Tibial nerve (tissue), 4 donors: ENCODE results near the gene CHIC2. TPM values are rescaled to one million over a fixed set of nuclear protein-coding genes. Genes with fewer than 3 reads are reported as not detected.

Experiments used
- DNase-seq, 2 donors: peaks; one replicate each; pipeline ENCODE4 v3.0.0-alpha.2; 2019; ENCODE audit warnings: low spot score in 2 of 2
- H3K27ac ChIP-seq, 4 donors: fragments of 200-600 bp; sonication (generic) in 3 of 4; one replicate each; pipeline ENCODE4 v1.5.1; 2017 to 2019; ENCODE audit warnings: mild to moderate bottlenecking in 1 of 4
- H3K27me3 ChIP-seq, 2 donors: fragments of 200-600 bp; sonication (generic) in 1 of 2; one replicate each; pipeline versions ENCODE4 v1.5.1 to v1.6.0; 2017 to 2019
- H3K36me3 ChIP-seq, 3 donors: fragments of 200-600 bp; sonication (generic); one replicate each; pipeline ENCODE4 v1.5.1; 2018 to 2019
- H3K4me1 ChIP-seq, 4 donors: fragments of 200-600 bp; sonication (generic) in 3 of 4; one replicate each; pipeline ENCODE4 v1.5.1; 2017 to 2019
- H3K4me3 ChIP-seq, 4 donors: fragments of 200-600 bp; sonication (generic) in 3 of 4; one replicate each; pipeline ENCODE4 v1.5.1; 2017 to 2019; ENCODE audit warnings: mild to moderate bottlenecking in 1 of 4, moderate library complexity in 1 of 4
- H3K9me3 ChIP-seq, 4 donors: fragments of 200-600 bp; sonication (generic) in 3 of 4; one replicate each; pipeline ENCODE4 v1.5.1; 2017 to 2019
- EP300 ChIP-seq, 2 donors: sonication (generic); formaldehyde crosslinking; IDR thresholded peaks; one replicate each; pipeline ENCODE4 v1.6.1; 2017; ENCODE audit warnings: antibody characterized with exemption in 2 of 2, mild to moderate bottlenecking in 1 of 2
- POLR2A ChIP-seq, 2 donors: fragments of 450-650 bp; IDR thresholded peaks; one replicate each; pipeline ENCODE4 v1.6.1; 2017; ENCODE audit warnings: antibody characterized with exemption in 2 of 2, mild to moderate bottlenecking in 2 of 2, moderate library complexity in 2 of 2
- WGBS, 2 donors: methylation state at CpG; one replicate each; pipeline ENCODE4 v1.1.5; 2018; 5-methylcytosine and 5-hydroxymethylcytosine counted together
- total RNA-seq, 4 donors: library from RNA; depleted of rRNA; stranded (reverse); fragments of >200 nt; gene quantifications; one replicate each; pipeline ENCODE4 v1.1.0, GENCODE V29; 2016
- TF ChIP-seq, protein P1 (sequence below), 5 experiments: fragments of 200-600 bp in 3 of 5; fragments of 450-650 bp in 2 of 5; sonication (generic) in 3 of 5; IDR thresholded peaks; one replicate each; pipeline ENCODE4 v1.5.1; 2016 to 2019; ENCODE audit warnings: antibody characterized with exemption in 5 of 5, mild to moderate bottlenecking in 3 of 5, moderate library complexity in 2 of 5

CHIC2 gene
- total RNA-seq, 4 donors from 2014 or later = 51.1 to 84.6 (median 60.6) TPM

DNA sequence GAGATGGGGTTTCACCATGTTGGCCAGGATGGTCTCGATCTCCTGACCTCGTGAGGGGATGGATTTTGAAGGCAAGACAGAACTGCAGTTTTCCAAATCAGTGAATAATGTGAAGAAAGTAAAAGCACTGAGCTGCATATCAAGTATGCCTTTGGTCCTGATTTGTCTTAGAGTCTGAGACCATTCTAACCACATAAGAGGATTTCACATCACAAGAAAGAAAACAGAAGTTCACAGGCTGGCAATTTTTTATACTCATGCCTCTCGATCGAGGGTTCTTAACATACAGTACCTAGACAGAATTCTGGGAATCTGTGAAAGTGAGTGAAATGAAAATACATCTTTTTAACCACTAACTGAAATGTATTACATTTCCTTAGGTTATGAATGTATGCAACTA lies 23.3 kb downstream of the CHIC2 start:
- Histone ChIP-seq H3K4me1 (peaks cover 0 to 9% (median 4%) of the 10 kb centered on the region in 4 donors), H3K4me3 (no peak overlapping the region)
- WGBS, 2 donors = 89 to 94% methylated on average over 4 of the region's 4 CpGs

DNA sequence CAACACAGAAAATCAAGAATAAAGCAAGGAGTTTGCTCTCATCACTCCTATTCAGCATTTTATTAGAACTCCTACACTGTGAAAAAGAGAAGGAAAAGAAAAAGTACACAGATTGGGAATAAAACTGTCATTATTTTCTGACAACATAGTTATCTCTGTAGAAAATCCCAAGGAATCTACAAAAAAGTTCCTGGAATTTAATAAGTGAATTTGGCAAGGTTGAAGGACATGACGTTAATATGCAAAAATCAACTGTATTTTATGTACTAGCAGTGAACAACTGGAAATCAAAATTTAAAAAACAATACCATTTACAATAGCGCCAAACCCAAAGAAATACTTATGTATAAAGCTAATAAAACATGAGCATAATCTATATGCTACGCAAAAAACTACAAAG lies 26.3 kb downstream of the CHIC2 start:
- Histone ChIP-seq H3K4me3 (no peak overlapping the region), H3K9me3 (no peaks in the 10 kb centered on the region), H3K27ac (no peak overlapping the region), H3K4me1 (peaks cover 0 to 9% (median 4%) of the 10 kb centered on the region in 4 donors), H3K36me3 (peaks cover 0 to 39% (median 9%) of the 10 kb centered on the region in 3 donors), H3K27me3 (no peaks in the 10 kb centered on the region)
- no peak for DNase-seq
- WGBS, 2 donors = 74 to 75% methylated on average over 3 of the region's 3 CpGs
- TF ChIP-seq EP300 (IDR thresholded peaks at IDR 0.05) (no peak), POLR2A (IDR thresholded peaks at IDR 0.05) (no peak)
- TF ChIP-seq, protein P1, sequence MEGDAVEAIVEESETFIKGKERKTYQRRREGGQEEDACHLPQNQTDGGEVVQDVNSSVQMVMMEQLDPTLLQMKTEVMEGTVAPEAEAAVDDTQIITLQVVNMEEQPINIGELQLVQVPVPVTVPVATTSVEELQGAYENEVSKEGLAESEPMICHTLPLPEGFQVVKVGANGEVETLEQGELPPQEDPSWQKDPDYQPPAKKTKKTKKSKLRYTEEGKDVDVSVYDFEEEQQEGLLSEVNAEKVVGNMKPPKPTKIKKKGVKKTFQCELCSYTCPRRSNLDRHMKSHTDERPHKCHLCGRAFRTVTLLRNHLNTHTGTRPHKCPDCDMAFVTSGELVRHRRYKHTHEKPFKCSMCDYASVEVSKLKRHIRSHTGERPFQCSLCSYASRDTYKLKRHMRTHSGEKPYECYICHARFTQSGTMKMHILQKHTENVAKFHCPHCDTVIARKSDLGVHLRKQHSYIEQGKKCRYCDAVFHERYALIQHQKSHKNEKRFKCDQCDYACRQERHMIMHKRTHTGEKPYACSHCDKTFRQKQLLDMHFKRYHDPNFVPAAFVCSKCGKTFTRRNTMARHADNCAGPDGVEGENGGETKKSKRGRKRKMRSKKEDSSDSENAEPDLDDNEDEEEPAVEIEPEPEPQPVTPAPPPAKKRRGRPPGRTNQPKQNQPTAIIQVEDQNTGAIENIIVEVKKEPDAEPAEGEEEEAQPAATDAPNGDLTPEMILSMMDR (IDR thresholded peaks at IDR 0.05) = no peak

More for the DNA sequence above, 23.3 kb downstream of the CHIC2 start:
- H3K9me3 ChIP-seq = peaks cover 0 to 9% (median 0%) of the 10 kb centered on the region in 4 donors
- DNase-seq = no peak
- no peak overlapping the region for H3K27ac ChIP-seq
- H3K36me3 ChIP-seq = peaks cover 0 to 39% (median 9%) of the 10 kb centered on the region in 3 donors
- H3K27me3 ChIP-seq = no peaks in the 10 kb centered on the region
- TF ChIP-seq EP300 (IDR thresholded peaks at IDR 0.05) (no peak), POLR2A (IDR thresholded peaks at IDR 0.05) (no peak)
- TF ChIP-seq, protein P1 (IDR thresholded peaks at IDR 0.05) = no peak

DNA sequence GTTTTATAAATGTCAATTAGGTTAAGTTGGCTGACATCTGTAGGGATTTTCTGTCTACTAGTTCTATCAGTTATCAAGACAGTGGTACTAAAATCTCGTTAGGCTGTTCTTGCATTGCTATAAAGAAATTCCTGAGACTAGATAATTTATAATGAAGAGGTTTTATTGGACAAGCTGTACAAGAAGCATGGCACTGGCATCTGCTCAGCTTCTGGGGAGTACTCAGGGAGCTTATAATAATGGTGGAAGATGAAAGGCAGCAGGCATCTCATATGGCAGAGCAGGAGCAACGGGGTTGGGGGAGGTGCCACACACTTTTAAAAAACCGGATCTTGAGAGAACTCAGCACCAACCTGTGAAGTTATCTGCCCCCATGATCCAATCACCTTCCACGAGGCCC lies 28.2 kb downstream of the CHIC2 start:
- Histone ChIP-seq H3K36me3 (peaks cover 0 to 29% (median 9%) of the 10 kb centered on the region in 3 donors), H3K4me3 (no peak overlapping the region), H3K9me3 (no peaks in the 10 kb centered on the region), H3K27ac (no peak overlapping the region), H3K27me3 (no peaks in the 10 kb centered on the region), H3K4me1 (peaks cover 0 to 14% (median 4%) of the 10 kb centered on the region in 4 donors)
- 86 to 89% methylated on average over 4 of the region's 4 CpGs for WGBS, 2 donors
- DNase-seq = no peak
- TF ChIP-seq EP300 (IDR thresholded peaks at IDR 0.05) (no peak), POLR2A (IDR thresholded peaks at IDR 0.05) (no peak)
- TF ChIP-seq, protein P1 (IDR thresholded peaks at IDR 0.05) = no peak

DNA sequence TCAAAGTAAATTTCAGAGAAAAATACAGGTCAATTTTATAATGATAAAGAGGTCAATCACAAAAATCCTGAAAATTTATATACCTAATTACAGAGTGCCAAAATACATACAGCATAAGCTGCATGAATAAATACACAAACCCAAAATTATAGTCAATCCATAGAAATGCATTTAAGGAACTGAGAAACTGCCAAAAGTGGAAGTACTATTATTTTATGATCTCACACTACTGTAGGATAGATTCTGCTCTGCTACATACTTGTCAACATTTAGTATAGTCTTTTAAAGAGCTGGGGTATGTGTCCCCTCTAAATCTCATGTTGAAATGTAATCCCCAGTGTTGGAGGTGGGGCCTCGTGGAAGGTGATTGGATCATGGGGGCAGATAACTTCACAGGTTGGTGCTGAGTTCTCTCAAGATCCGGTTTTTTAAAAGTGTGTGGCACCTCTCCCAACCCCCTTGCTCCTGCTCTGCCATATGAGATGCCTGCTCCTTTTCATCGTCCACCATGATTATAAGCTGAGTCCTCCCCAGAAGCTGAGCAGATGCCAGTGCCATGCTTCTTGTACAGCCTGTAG lies 31.8 kb downstream of the CHIC2 start:
- H3K9me3 ChIP-seq = no peaks in the 10 kb centered on the region
- H3K4me3 ChIP-seq = no peak overlapping the region
- 58 to 77% methylated on average over 3 of the region's 3 CpGs for WGBS, 2 donors
- TF ChIP-seq POLR2A (IDR thresholded peaks at IDR 0.05) (no peak), EP300 (IDR thresholded peaks at IDR 0.05) (no peak)
- TF ChIP-seq, protein P1 (IDR thresholded peaks at IDR 0.05) = no peak
- peaks cover 0 to 11% (median 3%) of the 10 kb centered on the region in 4 donors for H3K4me1 ChIP-seq
- H3K27me3 ChIP-seq = no peaks in the 10 kb centered on the region
- no peak overlapping the region for H3K27ac ChIP-seq
- DNase-seq = no peak
- H3K36me3 ChIP-seq = peaks cover 0 to 11% (median 0%) of the 10 kb centered on the region in 3 donors

DNA sequence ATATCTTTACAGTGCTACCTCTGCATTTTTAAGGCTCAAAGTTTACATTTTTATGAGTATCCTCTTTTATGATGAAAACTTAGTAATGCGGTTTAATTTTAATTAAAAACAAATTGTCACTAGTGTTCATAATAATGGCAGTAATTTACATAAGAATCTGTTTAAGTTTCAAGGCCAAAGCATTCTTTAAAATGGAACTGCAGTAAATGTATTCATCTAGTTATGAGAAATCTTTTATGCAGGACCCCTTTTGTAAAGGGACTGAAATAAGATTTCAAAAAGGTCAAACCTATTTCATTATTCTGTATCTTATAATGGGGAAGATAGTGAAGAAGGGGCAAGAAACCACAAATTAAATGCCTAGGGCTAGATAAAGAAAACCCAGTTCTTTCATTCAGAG lies 37.1 kb downstream of the CHIC2 start:
- peaks cover 0 to 12% (median 4%) of the 10 kb centered on the region in 4 donors for H3K4me1 ChIP-seq
- no peaks in the 10 kb centered on the region for H3K9me3 ChIP-seq
- no peaks in the 10 kb centered on the region for H3K36me3 ChIP-seq
- DNase-seq = no peak
- H3K4me3 ChIP-seq = no peak overlapping the region
- no peaks in the 10 kb centered on the region for H3K27me3 ChIP-seq
- TF ChIP-seq POLR2A (IDR thresholded peaks at IDR 0.05) = no peak
- TF ChIP-seq EP300 (IDR thresholded peaks at IDR 0.05) = no peak
- TF ChIP-seq, protein P1 (IDR thresholded peaks at IDR 0.05) = no peak
- 71 to 75% methylated on average over 1 of the region's 1 CpG for WGBS, 2 donors
- H3K27ac ChIP-seq = no peak overlapping the region
